Bronchial epithelial cell (primary cell): Measurements from ENCODE around the gene TIMP3. TPM values are rescaled to one million over a fixed set of nuclear protein-coding genes. Genes with fewer than 3 reads are reported as not detected.

Experiments used
- DNase-seq: peaks from one replicate; pipeline ENCODE4 v3.0.0-alpha.2; 2010; ENCODE audit warnings: low read depth
- FAIRE-seq: peaks from 2 replicates; lab custom pipeline; 2011; peaks lifted over from hg19 to GRCh38; lab: Jason Lieb, UNC
- H3K27me3 ChIP-seq: 2 replicates; pipeline ENCODE4 v1.5.1; 2011; ENCODE audit warnings: low read length; ENCODE audit not compliant: control insufficient read depth, insufficient read depth
- H3K36me3 ChIP-seq: 2 replicates; pipeline ENCODE4 v1.5.1; 2011; ENCODE audit warnings: low read length; ENCODE audit not compliant: control insufficient read depth, insufficient read depth
- H3K4me3 ChIP-seq: 2 replicates; pipeline ENCODE4 v1.5.1; 2011; ENCODE audit warnings: mild to moderate bottlenecking, low read depth, low read length, control low read depth
- CTCF ChIP-seq: IDR thresholded peaks from 2 replicates; pipeline ENCODE4 v1.5.1; 2011; ENCODE audit warnings: mild to moderate bottlenecking, moderate library complexity, low read length, control low read depth, inconsistent platforms; ENCODE audit not compliant: insufficient read depth, severe bottlenecking
- total RNA-seq: library from RNA; depleted of rRNA; stranded (reverse); fragments of >200 nt; gene quantifications from 2 replicates; pipeline ENCODE4 v1.2.1, GENCODE V29; 2014

The TIMP3 gene
- total RNA-seq, 1 donor from 2014 or later = 71.1 TPM

GRCh38 chr22:32758866-32759385 lies 42.6 kb upstream of the TIMP3 start:
- Histone ChIP-seq H3K36me3 (no peaks in the 10 kb centered on the region), H3K4me3 (no peak overlapping the region), H3K27me3 (no peaks in the 10 kb centered on the region)
- FAIRE-seq = no peak
- DNase-seq = no peak
- no peak for TF ChIP-seq CTCF

DNA sequence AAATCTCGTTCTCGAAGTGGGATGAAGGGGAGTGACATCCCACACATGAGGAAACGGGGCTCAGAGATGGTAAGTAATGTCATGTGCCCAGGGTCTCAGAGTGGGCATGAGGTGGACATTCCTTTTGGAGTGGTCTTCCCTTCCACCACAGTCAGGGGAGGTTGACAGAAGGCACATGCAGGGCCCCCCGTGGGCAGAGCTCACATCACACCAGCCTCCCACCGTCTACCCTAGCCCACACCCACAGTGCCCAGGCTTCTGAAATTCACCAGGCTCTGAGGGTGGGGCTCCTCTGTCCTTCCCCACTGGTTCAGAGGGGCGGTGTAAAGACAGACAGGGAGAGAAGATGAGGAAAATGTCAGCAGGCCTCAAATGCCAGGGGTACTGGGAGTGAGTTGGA lies 41.1 kb upstream of the TIMP3 start:
- H3K36me3 ChIP-seq = no peaks in the 10 kb centered on the region
- no peak overlapping the region for H3K4me3 ChIP-seq
- H3K27me3 ChIP-seq = no peaks in the 10 kb centered on the region
- DNase-seq (no peak), FAIRE-seq (peak; percentile 28)
- TF ChIP-seq CTCF = no peak

DNA sequence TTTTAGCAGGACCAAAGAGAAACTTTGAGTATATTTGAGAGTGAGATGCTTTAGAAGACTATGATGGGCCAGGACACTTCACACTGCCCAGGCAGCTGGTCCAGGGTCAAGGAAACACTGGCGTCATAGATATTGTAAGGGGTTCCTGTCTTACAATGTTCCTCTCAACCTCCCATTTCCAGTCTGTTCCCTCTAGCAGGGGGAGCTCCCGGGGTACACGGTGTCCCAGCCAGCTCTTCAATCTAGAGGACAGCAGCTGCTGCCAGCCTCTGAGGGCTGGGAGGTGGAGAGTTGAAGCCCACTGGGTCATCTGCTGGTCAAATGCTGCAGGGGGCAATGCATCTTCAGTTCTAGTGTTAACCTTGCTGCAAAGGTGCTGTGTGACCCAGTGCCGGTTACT lies 40.7 kb upstream of the TIMP3 start:
- no peak for DNase-seq
- Histone ChIP-seq H3K36me3 (no peaks in the 10 kb centered on the region), H3K4me3 (no peak overlapping the region), H3K27me3 (no peaks in the 10 kb centered on the region)
- no peak for TF ChIP-seq CTCF
- FAIRE-seq = no peak

DNA sequence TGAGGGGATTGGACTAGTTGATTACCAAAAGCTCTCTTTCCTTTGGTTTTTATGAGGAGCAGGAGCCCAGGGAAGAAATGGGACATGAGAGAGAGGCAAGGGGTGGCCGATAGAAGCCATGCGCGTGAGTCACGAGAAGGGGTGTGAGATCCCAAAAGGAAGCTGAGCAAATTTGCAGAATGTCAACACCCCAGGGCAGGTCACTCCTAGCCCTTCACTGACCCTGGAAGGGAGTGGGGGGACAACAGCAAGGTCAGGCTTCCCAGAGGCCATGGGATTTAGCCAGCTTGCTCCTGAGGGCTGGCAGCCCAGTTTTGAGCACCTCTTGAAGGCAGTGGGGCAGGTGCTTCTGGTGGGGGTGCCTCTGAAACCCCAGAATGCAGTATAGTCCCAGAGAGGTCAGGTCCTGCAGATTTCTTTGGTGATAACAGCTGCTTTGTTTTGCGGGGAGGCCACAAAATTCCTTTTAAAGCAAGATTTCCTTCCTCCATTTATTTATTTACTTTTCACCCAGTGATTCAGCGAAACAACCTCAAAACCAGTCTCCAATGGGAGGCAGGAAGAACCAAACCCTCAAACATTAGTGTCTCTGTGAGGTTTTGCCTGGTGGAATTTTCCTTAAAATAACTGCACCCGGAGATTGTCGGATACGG lies 40.1 kb upstream of the TIMP3 start:
- H3K4me3 ChIP-seq = no peak overlapping the region
- TF ChIP-seq CTCF = no peak
- H3K27me3 ChIP-seq = no peaks in the 10 kb centered on the region
- DNase-seq (peak; percentile 29), FAIRE-seq (no peak)
- H3K36me3 ChIP-seq = no peaks in the 10 kb centered on the region

GRCh38 chr22:32764330-32765131 lies 37.0 kb upstream of the TIMP3 start:
- H3K27me3 ChIP-seq = no peaks in the 10 kb centered on the region
- no peak overlapping the region for H3K4me3 ChIP-seq
- FAIRE-seq (peak; percentile 62), DNase-seq (peak; percentile 87)
- H3K36me3 ChIP-seq = no peaks in the 10 kb centered on the region
- TF ChIP-seq CTCF = no peak
